ENCODE results near the gene AVPR1B.
A peak's percentile ranks its signal among the peaks of the same experiment; 100 is the strongest.
"Not testable (repeated sequence)": the region's sequence is repeated elsewhere in the genome, so short reads cannot be mapped to it uniquely, and the experiment has no call there.

Gene AVPR1B

DNA sequence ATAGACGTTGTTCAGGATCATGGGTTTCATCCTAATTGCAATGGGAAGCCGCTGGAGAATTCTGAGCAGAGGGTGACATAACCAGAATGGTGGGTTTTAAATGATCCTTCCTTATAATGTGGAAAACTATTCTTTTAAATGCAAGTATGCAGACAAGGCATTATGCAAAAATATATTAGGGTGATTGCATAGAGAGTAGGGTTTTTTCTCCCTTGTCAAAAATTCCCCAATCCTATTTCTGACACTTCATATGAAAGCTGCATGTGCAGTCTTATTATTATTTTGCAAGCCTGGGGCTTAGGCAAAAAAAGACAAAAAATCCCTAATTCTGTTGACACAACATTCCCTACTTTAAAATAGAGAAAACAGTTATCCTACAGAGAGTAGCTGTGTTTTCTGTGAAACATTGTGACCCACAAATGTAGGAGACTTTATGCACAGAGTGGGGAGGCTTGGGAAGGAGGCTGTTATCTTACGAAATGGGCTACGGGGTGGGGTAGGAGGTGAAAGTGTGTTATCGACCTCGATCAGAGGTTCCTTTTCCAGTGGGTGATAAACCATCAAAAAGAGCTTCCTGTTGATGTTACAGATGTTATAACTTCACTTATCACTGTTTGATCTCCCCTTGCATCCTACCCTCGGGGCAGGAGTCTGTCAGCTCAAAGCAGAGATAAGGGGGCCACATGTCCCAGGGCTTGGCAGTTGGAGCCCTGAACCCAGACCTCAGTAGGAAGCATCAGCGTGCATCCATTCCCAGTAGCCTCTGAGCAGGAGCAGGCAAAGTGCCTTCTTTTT is 37.0 kb downstream of the AVPR1B start:
- peak; percentile 81 for DNase-seq

GRCh38 chr1:206079135-206079534 is 38.1 kb downstream of the AVPR1B start:
- DNase-seq, result no peak

- no peak for DNase-seq
Observed at GRCh38 chr1:206075786-206076755, 41.1 kb downstream of the AVPR1B start.

GRCh38 chr1:206074839-206075238 is 42.3 kb downstream of the AVPR1B start:
- DNase-seq, result peak; percentile 62

GRCh38 chr1:206070627-206071304 is 46.4 kb downstream of the AVPR1B start:
- DNase-seq, result no peak

- DNase-seq, result no peak
Observed at GRCh38 chr1:206068314-206068713, 48.9 kb downstream of the AVPR1B start.

- no peak for DNase-seq
Observed at GRCh38 chr1:206067486-206068227, 49.5 kb downstream of the AVPR1B start.

GRCh38 chr1:206066479-206067171 is 50.6 kb downstream of the AVPR1B start:
- no peak for DNase-seq

DNA sequence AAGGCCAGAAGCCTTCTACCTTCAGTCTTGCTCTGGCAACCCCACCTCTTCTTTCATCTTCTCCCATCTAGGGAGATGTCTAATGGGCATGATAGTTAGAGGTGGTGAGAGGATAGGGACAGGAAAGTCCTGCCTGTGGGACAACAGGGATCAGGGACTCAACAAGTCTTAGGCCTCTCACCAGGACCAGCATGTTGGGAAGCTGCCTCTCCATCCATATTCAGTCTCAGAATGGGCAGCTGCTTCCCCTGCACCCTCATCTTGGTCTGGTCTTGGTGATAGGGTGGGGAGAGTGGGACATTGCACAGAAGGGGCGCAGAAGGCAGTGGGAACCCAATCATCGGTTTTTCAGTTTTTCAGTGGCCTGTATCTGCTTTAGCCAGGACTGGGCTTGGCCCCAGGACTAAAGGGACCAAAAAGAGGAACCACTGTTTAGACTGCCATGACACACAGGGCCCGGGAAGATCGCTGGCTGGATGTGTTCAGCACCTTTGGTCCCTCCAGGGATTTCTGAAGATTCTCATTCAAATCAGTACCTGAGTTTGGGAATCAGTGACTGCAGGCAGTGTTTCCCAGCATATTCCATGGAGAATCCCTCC is 51.5 kb downstream of the AVPR1B start:
- no peak for DNase-seq

- not testable (repeated sequence) for DNase-seq
Observed at GRCh38 chr1:206064501-206064900, 52.7 kb downstream of the AVPR1B start.

DNA sequence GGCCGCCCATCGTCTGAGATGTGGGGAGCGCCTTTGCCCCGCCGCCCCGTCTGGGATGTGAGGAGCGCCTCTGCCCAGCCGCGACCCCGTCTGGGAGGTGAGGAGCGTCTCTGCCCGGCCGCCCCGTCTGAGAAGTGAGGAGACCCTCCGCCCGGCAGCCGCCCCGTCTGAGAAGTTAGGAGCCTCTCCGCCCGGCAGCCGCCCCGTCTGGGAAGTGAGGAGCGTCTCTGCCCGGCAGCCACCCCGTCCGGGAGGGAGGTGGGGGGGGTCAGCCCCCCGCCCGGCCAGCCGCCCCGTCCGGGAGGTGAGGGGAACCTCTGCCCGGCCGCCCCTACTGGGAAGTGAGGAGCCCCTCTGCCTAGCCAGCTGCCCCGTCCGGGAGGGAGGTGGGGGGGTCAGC is 53.2 kb downstream of the AVPR1B start:
- not testable (repeated sequence) for DNase-seq

GRCh38 chr1:206062464-206062863 is 54.7 kb downstream of the AVPR1B start:
- no peak for DNase-seq

GRCh38 chr1:206060844-206061243 is 56.3 kb downstream of the AVPR1B start:
- DNase-seq, result no peak
